HG03575 (cell line): ENCODE measurements around the gene ZFPM1.
"Not testable (repeated sequence)": the region's sequence is repeated elsewhere in the genome, so short reads cannot be mapped to it uniquely, and the experiment has no call there.

Source experiments
- ATAC-seq: cut with Tn5 transposase; IDR thresholded peaks from one replicate; pipeline ENCODE4 v1.9.1; 2021; ENCODE audit not compliant: unreplicated experiment, insufficient number of reproducible peaks, low FRiP score; ENCODE audit errors: extremely low read depth

ZFPM1 gene

GRCh38 chr16:88471575-88471974 lies 18.5 kb downstream of the ZFPM1 start:
- ATAC-seq = no peak

GRCh38 chr16:88472069-88472468 lies 19.0 kb downstream of the ZFPM1 start:
- ATAC-seq = no peak

- ATAC-seq = no peak
Observed at GRCh38 chr16:88472637-88473205, 19.6 kb downstream of the ZFPM1 start.

GRCh38 chr16:88473666-88474534 lies 20.8 kb downstream of the ZFPM1 start:
- no peak for ATAC-seq

GRCh38 chr16:88475037-88475436 lies 22.0 kb downstream of the ZFPM1 start:
- no peak for ATAC-seq

- ATAC-seq = no peak
Observed at GRCh38 chr16:88476203-88476602, 23.1 kb downstream of the ZFPM1 start.

GRCh38 chr16:88476817-88477397 lies 23.8 kb downstream of the ZFPM1 start:
- no peak for ATAC-seq

GRCh38 chr16:88477631-88478519 lies 24.8 kb downstream of the ZFPM1 start:
- ATAC-seq = no peak

GRCh38 chr16:88478889-88479792 lies 26.1 kb downstream of the ZFPM1 start:
- no peak for ATAC-seq

GRCh38 chr16:88479793-88480760 lies 27.0 kb downstream of the ZFPM1 start:
- no peak for ATAC-seq

- no peak for ATAC-seq
Observed at GRCh38 chr16:88480829-88481228, 27.7 kb downstream of the ZFPM1 start.

- ATAC-seq = no peak
Observed at GRCh38 chr16:88481851-88482250, 28.8 kb downstream of the ZFPM1 start.

GRCh38 chr16:88482630-88483391 lies 29.7 kb downstream of the ZFPM1 start:
- ATAC-seq = no peak

GRCh38 chr16:88483392-88483641 lies 30.2 kb downstream of the ZFPM1 start:
- ATAC-seq = no peak

GRCh38 chr16:88484505-88485365 lies 31.7 kb downstream of the ZFPM1 start:
- no peak for ATAC-seq

- not testable (repeated sequence) for ATAC-seq
Observed at GRCh38 chr16:88485366-88485741, 32.3 kb downstream of the ZFPM1 start.
